GM21381 (cell line): Measurements from ENCODE around the gene MCM10.
"Not testable (repeated sequence)": the region's sequence is repeated elsewhere in the genome, so short reads cannot be mapped to it uniquely, and the experiment has no call there.

Source experiments
- ATAC-seq: cut with Tn5 transposase; IDR thresholded peaks from one replicate; pipeline ENCODE4 v1.9.1; 2021; ENCODE audit warnings: mild to moderate bottlenecking, moderate library complexity; ENCODE audit not compliant: unreplicated experiment

The MCM10 gene

DNA sequence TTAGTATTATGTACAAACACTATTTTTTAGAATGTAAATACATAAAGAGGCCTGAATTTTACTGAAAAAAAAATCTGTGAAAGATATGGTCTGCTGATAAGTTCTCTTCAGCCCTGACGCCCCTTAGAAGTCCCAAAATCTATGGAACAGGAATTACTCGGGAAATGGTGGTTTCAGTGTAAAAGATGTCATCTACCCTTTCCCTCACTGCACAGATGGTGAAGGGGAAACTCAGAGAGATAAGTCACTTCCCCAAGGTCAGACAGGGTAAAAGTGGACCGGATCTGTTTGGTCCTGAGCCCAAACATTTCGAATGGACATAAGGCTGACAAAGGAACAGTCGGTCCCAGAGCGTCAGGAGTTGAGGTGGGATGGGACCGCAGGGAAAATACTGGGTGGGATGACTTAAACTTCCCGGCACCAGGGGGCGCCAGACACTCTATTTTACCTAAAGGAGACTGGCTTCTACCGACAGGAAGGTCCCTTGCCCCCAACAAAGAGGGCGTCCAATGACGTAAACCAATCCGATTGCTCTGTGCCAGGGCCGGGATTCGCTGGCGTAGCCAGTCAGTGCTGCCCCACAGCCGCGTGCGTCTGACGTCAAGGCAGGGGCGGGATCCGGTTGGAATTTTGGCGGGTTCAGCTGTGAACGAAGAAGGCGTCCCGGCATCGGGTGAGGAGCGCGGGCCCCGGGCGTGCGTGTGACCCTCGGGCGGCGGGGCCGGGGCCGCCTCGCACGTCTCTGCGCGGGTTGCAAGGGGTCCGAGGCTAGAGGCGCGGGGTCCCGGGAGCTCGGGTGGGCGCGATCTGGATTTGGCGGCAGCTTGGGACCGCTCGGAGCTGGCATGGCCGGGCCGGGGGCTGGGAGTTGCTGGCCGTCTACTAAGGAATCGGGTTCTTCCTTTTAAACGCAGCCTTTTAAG, at the start of gene MCM10:
Gene MCM10, plus strand, starts transcription at position 625 of the 923 bp plus-strand sequence. CDS start 2,645 bp downstream, outside the sequence.
- ATAC-seq, result peak; percentile 99

DNA sequence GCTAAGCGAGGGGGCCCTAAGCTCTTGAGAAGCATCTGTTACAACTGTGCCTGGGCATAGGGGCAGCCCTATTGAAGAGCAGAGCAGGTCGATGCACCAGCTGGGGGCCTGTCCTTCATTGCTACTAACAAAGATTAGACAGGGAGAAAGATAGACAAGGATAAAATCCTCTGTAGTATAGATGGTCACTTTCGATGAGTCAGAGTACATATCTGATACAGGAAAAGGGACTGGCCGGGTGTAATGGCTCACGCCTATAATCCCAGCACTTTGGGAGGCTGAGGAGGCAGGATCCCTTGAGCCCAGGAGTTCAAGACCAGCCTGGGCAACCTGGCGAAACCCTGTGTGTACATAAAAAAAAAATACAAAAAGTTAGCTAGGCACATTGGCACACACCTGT, 47.8 kb upstream of the MCM10 start:
- ATAC-seq, result no peak

DNA sequence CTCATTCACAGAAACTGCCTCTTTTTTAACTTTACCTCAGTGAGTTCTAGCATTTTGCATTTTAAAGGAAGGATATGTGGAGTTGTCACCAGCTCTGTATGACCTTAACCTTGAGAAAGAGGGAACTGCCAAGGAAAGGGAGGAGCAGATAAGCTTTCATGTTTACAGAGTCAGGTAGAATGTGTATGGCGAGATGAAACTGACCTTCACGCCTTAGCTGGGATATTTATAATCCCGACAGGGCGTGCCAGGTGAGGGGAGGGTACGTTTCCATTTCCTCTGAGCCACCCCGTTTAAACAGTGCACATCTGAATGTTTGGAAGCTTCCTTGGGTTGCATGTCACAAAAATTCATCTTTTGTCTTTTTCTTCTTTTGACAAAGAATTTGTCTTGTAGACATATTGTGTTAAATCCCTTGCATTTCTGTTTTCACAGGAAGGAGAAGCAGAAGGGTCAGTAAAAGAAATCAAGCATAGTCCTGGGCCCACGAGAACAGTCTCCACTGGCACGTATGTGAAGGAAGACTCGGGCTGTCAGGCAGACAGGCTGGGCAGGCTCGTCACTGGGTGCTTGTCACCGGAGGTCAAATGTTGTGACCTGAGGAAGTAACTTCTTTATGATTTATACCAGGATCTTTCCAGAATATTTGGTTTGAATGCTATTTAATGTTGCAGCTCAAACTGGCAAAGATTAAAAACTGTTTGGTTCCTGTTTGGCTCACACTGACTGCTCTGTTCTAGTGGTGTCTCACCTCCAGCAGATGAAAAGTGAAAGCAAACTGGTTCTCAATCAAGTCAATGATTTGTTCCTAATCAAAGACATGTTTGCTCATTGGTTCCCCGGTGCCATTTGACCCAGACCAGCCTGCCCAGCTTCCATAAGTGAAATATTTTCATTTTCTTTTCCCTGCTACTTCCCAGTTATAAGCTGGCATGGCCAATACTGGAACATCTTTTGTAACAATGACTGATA, 45.2 kb upstream of the MCM10 start:
- peak; percentile 68 for ATAC-seq

DNA sequence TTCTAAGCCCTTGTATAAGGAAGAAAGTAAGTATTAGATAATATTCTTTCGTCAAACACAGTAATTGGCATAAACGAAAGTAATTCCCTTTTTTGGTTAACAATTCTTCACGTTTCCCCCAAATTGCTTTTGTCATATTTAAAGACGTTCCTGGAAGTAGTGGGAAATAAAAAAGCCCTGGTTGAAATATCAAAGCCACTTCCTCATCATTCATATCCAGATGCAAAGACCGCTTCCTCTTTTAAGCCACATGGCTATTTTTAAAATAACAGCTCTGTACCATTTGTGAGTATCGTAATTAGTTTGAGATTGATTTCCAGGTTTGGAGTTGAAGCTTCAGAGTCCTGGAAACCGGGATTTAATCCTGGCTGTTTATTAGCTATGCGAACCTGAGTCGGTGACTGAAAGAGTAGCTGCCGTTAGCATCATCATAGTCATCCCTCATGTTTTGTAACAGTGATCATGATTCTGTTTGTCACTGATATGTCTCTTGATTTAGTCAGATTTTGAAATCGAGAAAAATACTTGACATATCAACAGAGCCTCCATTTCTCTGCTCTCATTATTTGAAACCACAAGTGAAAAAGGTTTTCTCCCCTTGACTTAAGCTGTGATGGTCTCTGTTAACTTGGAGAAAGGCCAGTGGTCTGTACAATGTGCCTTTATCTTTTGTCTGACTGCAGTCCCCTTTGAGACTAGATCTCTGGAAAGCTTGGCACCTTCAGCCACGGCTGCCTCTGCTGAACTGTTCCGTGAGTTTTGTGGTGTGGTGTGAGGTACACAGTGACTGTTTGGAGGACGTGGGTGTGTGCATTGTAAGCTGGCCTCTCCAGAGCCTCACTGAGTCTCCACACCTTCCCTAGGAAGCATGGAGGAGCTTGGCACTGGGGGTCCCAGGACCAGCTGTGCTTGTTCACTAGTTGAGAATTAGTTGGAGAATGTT, 43.2 kb upstream of the MCM10 start:
- no peak for ATAC-seq

DNA sequence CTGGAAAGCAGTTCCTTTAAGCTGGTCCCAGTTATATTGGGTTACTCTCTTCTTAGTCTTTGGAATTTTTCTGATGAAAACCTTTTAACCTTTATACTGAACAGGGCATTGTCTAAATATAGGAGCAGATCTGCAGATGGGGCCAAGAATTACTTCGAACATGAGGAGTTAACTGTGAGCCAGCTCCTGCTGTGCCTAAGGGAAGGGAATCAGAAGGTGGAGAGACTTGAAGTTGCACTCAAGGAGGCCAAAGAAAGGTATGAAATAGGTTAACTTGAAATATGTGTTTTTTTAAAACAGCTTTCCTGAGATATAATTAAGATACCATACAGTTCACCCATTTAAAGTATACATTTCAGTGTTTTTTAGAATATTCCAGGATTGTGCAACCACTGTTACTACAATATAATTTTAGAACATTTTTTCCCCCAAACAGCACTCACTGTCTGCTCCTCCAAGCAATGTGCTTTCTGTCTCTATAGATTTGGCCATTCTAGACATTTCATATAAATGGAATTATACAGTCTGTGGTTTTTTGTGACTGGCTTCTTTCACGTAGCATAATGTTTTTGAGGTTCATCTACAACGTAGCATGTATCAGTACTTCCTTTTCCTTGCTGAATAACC, 42.5 kb upstream of the MCM10 start:
- no peak for ATAC-seq

DNA sequence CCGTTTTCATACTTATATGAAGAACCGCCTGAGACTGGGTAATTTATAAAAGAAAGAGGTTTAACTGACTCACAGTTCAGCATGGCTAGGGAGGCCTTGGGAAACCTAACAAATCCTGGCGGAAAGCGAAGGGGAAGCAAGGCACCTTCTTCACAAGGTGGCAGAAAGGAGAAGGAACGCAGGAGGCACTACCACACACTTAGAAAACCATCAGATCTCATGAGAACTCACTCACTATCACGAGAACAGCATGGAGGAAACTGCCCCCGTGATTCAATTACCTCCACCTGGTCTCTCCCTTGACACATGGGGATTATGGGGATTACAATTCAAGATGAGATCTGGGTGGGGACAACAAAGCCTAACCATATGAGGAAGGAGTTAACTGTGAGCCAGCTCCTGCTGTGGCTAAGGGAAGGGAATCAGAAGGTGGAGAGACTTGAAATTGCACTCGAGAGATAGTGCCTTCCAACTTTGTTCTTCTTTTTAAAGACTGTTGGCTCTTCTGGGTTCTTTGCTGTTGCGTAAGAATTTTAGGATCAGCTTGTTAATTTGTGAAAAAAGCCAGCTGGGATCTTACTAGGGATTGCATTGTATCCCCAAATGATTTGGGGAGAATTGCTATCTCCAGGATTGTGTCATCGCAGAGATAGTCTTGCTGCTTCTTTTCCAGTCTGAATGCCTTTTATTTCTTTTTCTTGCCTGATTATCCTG, 40.4 kb upstream of the MCM10 start:
- no peak for ATAC-seq

DNA sequence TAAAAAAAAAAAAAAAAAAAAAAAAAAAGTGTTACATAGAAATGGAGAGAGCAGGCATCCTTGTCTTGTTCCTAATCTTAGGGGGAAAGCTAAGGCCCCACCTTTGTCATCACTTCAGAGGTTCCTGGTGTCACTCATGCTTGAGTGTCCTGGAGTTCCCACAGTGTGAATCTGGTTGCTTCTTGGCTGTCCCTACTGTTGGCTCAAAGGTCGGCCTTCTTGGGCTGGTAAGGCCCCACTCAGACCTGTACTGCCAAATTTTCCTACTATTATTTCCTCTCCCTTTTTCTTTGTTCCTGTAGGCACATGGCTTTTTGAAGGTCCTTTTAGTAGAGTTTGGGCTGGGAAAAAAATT, 39.9 kb upstream of the MCM10 start:
- ATAC-seq, result no peak

DNA sequence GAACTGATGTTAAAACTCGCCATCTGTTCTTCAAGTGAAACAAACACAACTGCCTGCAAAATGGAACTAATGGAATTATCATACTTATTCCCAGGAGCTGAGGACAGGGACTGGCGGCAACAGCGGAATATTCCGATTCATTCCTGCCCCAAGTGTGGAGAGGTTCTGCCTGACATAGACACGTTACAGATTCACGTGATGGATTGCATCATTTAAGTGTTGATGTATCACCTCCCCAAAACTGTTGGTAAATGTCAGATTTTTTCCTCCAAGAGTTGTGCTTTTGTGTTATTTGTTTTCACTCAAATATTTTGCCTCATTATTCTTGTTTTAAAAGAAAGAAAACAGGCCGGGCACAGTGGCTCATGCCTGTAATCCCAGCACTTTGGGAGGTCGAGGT, 24.7 kb upstream of the MCM10 start:
- ATAC-seq, result no peak

DNA sequence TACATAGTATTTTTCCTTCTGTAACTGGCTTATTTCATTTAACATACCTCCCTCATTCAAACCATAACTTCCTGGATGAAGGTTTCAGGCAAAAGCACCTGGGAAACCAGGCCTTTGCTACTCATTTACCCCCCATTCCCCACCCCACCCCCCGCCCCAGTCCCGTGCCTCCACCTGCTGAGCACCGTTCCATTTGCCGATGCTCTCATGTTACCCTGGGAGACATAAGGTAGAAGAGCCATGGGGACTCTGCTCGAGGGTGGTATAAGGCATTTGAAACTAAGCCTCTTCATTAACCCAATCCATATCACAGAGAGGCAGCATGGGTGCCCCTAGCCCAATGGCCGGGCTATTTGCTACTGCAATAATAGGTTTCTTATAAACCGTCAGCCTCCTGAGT, 22.2 kb upstream of the MCM10 start:
- no peak for ATAC-seq

DNA sequence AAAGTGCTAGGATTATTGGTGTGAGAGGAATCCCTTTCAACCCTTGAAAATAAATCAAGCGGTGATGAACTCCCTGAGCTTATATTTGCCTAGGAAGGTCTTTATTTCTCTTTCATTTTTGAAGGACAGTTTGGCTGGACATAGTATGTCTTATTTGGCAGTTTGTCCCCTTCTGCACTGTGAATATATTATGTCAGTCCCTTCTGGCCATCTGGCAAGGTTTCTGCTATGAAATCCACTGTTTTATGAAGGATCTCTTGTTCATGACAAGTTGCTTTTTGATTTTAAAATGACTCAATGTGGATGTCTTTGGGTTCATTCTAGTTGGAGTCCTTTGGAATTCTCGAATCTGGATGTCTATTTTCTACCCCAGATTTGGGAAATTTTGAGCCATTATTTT, 21.7 kb upstream of the MCM10 start:
- no peak for ATAC-seq

DNA sequence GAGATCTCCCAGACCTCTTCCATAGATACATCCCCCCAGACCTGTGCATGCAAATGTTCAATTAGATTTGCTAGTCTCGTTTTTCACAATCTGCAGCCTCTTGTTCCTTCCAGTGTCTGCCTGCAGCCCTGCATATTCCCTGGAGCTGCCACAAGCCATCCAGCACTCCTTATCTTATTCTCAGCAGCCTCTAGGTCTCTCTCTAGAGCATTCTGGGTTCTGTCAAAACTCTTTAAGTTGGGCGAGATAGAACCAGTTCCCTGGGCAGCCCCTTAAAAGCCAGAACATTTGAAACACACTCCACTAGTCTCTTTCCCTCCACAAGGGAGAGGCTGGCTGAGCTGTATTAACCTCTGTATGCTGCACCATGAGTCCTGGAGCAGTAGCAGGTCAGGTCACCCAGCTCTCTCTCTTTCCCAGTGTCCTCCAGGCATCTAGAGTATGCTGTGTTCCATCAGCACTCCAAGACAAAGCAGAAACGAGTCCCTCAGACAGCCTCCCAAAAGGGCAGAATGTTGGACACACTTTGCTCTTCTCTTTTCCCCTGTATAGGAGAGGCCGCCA, 20.6 kb upstream of the MCM10 start:
- ATAC-seq, result no peak

DNA sequence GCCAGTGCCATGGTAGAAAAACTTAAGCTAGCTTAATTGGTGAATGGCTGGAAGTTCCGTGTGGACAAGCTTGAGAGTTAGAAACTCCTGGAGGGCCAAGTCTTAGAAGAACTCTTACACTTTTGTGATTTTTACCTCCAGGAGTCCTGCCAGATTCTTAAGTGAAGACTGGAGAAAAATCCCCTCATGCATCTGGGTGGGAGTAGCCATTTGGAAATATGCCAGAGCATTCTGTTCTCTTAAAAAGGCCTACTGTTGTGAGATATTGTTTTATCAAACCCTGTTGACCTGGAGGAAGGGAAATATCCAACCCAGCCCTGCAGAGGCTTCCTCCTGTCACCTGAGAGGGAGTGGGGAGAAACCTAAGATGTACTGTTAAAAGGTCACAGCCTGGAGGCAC, 17.6 kb upstream of the MCM10 start:
- ATAC-seq, result no peak

DNA sequence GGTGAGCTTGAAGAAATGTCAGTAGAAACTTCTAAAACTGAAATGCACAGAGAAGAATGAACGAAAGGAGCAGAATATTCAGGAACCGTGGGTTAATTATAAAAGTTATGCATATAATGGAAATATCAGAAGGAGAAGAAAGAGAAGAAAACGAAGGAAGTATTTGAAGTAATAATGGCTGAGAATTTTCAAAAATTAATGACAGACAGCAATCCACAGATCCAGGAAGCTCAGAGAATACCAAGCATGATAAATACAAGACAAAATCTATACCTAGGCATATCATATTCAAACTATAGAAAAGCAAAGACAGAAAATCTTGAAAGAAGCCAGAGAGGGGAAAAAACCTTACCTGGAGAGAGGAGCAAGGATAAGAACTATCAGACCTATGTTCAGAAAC, 16.5 kb upstream of the MCM10 start:
- ATAC-seq, result no peak

DNA sequence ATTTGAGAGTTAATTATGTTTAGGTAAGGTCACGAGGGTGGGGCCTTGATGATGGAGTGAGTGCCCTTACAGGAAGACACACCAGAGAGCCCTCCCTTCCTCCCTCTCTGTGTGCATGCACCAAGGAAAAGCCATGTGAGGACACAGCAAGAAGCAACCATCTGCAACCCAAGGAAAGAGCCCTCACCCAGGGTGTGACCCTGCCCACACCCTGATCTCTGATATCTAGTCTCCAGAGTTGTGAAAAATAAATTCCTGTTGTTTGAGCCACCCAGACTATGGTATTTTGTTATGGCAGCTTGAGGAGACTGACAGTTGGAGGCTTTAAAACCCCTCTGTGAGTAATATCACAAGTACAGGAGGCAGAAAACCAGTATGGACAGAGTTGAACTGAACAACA, 15.0 kb upstream of the MCM10 start:
- no peak for ATAC-seq

DNA sequence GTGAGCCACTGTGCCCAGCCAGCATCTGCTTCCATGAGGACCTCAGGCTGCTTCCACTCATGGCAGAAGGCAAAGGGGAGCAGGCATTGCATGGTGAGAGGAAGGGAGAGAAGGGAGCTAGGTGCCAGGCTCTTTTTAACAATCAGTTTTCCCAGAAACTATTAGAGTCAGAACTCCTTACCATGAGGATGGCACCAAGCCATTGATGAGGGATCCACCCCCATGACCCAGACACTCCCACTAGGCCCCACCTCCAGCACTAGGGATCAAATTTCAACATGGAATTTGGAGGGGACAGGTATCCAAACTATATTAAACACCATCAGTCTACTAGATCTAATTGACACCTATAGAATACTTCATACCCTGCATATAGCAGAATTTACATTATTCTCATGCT, 14.2 kb upstream of the MCM10 start:
- no peak for ATAC-seq

DNA sequence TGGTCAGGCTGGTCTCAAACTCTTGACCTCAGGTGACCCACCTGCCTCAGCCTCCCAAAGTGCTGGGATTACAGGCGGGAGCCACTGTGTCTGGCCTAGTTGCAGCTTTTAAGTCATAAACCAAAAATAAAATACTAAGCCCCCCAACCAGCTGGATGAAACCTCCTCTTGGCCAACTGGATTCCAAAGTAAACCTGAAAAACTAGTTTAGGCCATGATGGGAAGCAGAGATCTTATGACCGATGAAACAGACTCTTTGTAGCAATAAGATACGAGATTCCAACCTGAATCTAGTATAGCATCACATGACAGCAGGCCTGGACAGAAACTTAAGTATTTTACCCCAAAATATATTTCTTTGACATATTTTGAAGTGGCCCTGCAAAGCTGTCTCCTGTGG, 9.1 kb upstream of the MCM10 start:
- no peak for ATAC-seq

DNA sequence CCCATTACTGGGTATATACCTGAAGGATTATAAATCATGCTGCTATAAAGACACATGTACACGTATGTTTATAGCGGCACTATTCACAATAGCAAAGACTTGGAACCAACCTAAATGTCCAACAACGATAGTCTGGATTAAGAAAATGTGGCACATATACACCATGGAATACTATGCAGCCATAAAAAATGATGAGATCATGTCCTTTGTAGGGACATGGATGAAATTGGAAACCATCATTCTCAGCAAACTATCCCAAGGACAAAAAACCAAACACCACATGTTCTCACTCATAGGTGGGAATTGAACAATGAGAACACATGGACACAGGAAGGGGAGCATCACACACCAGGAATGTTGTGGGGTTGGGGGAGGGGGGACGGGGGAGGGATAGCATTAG, 5.5 kb upstream of the MCM10 start:
- not testable (repeated sequence) for ATAC-seq

DNA sequence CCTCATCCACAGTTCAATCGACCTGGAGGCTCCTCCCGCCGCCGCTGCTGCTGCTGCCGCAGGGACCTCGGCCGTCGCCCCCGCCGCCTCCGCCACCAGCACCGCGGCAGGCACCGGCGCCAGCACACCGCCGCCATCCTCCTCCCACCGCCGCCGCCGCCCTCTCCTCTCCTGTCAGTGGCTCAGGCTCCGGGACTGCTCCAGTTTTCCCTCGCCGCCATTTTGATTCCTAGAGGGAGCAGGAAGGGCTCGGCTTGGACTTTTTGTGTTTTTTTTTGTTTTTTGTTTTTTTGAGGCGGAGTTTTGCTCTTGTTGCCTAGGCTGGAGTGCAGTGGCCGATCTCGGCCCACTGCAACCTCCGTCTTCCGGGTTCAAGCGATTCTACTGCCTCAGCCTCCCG, 3.0 kb upstream of the MCM10 start:
- ATAC-seq, result no peak

DNA sequence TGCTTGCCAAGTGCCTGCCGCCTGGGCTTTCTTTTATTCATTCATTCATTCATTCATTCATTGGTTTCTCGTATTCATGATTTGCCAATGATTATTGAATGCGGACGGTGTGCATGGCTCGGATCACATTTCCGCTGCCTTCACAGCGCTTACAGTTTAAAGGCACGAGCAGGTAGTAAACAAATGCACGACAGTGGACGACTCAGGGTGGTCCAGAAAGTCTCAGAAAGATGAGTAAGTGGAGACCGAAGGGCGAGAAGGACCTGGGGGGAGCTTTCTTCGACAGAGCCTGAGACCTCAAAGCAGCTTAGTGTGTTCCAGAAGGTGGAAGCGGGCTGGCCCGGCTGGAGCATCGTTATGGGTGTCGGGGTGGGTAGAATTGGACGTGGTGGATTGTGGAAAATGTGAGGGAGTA, 506 bp downstream of the MCM10 start:
- no peak for ATAC-seq
